Stimulated activated CD8-positive, alpha-beta memory T cell treated with anti-CD3 and anti-CD28 coated beads, Interleukin-4, amount 100 ng/mL, for 4 hours (primary cell): ENCODE measurements around the gene RASAL1.

ENCODE experiments used
- DNase-seq, 2 donors: peaks; one replicate each; pipeline ENCODE4 v3.0.0-alpha.2; 2020; ENCODE audit warnings: low read depth in 2 of 2, low spot score in 1 of 2

The RASAL1 gene

DNA sequence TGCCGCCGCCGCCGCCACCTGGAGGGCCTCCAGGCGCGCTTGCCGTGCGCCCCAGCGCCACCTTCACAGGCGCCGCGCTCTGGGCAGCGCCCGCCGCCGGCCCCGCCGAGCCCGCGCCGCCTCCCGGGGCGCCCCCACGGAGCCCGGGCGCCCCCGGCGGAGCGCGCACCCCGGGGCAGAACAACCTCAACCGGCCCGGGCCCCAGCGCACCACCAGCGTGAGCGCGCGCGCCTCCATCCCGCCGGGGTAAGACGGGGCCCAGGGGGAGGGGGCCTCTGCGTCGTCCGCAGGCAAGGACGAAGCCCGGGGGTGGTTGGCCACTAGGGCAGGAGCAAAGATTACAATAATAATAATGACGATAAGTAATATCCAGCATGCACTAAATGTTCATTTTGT, 57.7 kb downstream of the RASAL1 start:
- no peak for DNase-seq

DNA sequence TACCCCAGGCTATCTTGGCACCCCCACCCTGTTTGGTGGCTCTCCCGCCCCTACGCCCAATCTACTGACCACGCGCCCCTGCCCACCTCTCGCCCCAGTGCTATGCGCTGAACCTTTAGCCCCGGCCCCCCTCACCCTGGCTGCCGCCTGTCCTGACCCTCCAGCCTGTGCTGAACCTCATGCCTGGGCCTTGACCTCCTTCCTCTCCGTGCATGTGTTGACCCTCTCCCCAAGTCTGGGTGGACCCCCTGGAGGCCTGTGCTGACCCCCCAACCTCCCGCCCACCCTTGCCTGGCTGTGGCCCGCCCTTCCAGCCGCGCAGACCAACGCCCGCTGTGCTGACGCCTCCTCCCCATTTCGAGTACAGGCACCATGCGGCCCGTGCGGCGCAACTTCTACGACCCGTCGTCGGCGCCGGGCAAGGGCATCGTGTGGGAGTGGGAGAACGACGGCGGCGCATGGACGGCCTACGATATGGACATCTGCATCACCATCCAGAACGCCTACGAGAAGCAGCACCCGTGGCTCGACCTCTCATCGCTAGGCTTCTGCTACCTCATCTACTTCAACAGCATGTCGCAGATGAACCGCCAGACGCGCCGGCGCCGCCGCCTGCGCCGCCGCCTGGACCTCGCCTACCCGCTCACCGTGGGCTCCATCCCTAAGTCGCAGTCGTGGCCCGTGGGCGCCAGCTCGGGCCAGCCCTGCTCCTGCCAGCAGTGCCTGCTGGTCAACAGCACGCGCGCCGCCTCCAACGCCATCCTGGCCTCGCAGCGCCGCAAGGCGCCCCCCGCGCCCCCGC, 58.3 kb downstream of the RASAL1 start:
- no peak for DNase-seq

DNA sequence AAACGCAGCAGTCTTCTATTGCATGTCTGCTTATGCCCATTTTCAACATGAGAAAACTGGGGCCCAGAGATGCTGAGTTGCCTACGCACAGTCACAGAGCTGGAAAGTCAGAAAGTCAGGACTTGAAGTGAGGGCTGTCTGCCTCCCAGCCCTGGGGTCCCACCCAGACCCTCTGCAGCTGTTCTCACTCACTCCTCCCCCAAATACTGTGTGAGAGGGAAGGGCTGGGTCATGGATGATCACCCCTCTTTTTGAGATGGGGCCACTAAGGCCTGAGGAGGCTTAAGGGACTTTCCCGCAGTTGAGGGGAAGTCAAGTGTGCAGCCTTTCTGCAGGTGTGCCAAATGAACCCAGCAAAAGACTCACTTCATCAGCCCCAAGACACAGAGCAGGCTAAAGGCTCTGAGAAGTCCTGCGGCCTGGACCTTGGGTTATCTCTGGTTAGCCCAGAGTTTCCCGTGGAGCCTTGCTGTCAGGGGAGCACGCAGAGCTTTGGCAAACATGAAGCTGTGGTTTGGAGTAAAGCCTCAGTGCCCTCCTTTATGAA, 60.4 kb downstream of the RASAL1 start:
- no peak for DNase-seq

DNA sequence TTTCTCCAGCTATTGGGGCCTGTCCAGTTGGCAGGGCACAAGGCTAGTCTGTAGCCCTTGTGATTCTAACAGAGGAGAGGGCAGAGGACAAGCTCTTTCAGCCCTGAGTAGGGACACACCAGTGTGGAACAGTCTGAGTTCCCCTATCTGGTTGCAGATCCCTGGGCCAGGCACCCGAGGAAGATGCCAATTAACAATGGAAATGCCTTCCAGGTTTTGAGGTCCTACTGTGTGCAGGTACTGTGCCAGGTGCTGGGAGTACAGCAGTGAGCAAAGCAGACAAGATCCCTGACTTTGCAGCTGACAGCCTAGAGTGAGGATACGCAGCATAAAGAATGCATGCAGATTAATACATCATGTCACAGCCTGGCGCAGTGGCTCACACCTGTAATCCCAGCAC, 62.0 kb downstream of the RASAL1 start:
- DNase-seq: no peak

DNA sequence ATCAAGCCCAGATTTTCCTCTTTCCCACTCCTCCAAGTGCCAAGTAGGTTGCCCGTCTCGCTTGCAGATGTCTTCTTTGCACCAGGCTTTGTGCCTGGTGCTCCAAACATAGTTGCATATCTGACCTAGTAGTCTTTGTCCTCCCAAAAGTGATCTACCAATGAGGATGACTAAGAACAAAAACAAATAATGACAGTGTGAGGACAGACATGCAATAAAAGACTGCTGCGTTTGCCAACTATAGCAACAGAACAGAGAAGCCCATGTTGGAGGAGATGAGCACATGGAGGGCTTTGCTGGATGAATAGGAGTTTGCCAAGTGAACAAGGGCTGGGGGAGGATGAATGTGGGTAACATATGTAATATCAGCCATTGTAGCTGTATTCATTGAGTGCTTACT, 63.4 kb downstream of the RASAL1 start:
- DNase-seq: no peak

DNA sequence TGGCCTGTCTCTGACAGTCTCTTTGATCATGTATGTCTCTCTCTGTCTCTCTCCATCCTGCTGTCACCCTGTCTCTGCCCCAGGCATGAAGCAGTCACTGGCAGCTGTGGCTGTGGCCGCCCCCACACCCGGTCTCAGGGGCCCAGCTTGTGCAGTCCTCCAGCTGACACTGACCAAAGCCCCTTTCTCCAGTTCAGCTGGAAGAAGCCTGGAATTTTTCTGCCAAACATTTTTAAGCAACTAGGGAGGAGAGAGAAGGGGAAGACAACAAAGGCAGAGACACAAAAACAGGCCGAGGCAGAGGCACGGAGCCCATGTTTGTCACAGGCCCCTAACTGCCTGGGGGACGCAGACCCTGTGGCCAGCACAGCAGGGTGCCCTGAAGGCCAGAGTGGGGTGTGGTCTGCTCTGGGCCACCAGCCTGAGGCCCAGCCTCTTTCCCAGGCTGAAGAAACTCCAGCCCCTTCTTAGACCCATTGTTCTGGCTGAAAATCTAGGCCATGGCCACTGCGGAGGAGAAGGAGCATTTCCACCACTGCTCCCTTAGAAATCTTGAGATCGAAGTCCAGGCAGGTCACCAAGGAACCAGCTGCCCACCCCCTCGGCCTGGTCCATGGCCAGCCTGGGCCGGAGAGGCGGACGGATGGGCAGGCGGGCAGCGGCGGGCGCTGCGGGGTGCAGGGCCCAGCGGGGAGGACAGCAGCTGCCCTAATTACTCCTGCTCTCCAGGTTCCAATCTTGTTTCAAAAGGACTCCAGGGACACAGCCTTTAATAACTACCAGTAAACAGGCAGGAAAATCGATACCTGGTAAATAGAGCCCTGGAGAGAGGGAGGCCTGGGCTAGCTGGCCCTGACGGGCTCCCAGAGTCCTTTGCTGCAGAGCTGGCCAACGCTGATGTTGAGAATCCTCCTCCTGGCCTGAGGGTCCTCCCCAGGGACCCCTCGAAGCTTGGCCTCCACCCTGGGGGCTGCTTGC, 64.1 kb downstream of the RASAL1 start:
- no peak for DNase-seq

DNA sequence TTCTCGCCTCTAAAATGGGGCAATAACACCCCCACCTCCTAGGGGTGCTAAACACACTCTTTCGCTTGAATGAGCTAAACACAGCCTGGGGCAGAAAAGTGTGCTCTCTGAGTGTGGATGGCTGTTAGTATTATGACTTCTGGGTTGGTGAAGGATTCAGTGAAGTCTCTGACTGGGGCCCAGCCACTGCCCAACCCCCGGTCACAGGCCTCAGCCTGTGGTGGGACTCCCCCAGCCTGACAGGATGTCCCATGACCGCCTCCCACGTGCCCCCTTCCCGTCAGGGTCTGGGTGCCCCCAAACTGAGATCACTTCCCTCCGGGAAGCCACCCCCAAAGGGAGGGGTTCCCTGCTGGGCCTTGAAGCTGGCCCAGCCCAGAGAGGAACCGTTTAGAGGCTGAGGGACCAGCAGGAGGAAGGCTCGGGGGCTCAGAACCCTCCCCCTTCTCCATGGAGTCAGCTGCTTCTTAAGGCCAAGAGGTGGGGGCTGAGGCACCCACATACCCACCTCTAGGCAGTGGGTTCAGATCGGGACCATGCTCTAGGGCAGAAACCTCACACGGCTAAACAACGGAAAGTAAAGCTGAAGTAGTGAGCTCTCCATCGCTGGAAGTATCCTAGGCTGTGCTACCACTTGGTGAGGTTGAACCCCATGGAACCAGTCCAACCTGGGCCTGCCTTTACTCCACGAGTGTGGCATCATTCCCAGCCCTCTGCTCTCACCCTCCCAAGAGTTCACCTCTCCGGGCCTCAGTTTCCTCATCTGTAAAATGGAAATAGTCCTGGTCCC, 65.2 kb downstream of the RASAL1 start:
- no peak for DNase-seq

DNA sequence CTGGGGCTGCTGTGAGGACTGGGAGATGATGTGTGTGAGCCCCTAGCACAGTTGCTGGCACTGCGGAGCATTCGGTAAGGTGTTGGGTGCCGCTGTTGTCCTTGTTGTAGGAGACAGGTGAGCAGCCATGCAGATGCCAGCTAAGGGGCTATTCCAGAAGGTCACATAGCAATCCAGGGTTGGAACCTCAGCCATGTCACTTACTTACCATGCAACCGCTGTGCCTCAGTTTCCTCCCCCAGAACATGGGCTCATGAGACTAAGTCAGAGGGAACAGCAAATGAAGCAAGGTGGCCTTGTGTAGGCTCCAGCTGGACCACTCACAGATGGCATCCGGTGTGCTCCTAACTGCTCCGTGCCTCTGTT, 65.8 kb downstream of the RASAL1 start:
- no peak for DNase-seq

DNA sequence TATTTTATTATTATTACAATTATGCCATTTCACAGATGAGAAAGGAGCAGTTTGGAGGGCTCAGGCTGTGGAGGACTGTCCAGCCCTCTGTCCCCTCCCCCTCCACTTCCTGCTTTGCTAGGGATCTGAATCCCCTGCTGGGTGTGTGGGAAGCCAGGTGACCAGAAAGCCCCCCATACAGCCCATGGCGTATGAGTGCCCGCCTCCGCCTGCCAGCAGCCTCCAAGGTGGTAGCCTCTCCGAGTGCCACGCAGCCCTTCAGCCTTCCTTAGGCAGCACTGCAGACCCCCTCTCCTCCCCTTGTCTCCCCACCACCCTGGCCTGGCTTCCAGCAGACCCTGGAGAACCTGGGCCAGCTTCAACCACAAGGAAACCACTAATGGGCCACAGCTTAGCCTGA, 66.4 kb downstream of the RASAL1 start:
- DNase-seq: no peak

DNA sequence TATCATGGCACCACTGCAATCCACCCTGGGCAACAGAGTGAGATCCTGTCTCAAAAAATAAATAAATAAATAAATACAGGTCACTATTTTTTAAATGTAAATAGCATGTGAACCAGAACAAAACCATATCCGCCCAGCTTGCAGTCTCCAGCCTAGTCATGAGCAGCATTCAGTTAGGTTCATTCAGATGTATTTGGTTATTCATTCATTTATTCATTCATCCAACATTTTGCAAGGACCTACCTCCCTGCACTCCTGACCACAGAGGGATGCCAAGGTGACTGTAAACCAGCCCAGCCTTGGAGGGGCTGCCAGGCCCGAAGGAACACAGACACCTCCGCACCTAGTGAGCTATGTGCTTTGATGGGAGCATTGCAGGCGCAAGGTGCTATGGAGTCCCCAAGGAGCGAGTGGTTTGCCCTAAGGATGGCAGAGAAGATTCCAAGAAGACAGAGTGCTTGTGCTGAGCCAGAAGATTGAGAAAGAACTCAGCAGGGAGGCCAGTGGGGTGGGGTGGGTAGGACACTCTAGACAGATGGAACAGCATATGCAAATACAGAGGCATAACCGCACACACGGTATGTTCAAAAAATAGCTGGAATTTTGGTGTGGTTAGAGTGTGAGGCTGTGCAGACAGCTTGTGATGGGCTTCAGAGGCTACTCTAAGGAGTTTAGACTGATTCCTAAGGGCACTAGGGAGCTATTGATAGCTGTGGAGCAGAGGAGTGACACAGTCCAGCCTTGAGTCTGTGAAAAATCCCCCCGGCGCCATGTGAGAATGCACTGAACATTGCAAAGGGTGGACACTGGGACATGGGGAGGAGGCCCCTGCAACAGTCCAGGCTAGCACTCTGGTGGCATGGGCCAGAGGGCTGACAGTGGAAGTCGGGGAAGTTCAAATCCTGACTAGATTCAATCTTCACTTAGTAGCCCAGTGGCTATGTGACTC, 67.3 kb downstream of the RASAL1 start:
- DNase-seq: no peak

DNA sequence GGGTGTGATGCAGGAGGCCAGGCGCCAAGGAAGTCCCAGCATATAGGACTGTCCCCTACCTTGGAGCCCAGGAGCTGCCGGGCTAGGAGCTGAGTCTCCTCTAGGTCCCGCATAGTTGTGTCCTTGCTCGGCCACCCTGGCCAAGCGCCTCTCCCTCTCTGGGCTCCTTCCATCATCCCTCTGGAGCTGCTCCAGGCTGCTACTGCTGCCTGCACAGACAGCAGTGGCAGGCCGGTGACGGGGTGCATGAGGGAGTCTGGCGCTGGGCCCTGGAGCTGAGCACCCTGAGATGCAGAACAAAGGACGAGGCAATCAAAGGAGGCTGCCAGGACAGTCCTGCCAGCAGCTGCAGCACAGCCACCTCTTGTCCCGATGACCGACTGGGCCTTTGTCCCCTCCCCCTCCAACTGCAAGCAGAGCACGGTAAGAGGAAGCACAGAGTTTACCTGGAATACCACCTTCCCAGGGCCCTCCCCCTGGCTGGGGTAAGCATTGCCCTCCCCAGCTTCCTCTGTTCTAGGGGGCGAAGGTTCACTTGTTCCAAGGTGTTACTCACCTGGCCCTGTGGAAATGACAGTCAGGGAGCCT, 68.7 kb downstream of the RASAL1 start:
- DNase-seq: no peak

DNA sequence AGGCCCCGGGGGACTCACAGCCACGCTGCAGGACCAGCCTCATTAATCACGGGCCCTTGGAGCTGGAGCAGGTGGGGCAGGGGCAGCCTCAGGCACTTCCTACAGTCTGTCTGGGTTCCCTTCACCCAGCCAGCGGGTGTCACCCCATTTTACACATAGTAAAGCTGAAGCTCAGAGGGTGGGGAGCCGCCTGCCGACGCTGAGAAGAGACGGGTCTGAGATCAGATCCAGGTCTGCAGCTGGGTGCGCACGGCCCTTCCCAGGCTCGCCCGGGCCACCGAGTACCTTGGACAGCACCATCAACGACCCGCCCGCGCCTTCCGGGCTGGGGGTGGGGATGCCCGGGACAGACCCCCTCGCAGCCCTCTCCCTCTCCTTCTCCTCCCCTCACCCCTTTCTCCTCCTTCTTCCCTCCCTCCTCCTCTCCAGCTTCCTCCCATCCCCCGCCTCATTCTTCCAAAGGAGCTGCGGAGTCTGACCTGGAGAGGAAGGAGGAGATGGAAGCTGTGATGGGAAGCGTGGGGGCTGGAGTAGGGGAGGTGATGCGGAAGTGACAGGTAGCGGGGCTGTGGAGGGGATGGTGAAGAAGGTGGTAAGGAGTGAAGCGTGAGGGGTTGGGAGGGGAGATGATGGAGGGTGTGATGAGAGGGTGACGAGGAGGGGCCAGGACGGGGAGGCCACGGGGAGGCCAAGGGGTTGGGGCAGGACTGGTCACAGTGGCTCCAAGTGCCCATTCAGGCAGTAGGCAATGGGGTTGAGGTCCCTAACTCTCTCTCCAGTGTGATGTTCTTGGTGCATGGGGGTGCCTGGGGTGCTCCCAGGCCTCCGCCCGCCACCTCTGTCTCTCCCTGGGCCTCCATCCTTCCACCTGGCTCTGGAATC, 70.2 kb downstream of the RASAL1 start:
- no peak for DNase-seq

DNA sequence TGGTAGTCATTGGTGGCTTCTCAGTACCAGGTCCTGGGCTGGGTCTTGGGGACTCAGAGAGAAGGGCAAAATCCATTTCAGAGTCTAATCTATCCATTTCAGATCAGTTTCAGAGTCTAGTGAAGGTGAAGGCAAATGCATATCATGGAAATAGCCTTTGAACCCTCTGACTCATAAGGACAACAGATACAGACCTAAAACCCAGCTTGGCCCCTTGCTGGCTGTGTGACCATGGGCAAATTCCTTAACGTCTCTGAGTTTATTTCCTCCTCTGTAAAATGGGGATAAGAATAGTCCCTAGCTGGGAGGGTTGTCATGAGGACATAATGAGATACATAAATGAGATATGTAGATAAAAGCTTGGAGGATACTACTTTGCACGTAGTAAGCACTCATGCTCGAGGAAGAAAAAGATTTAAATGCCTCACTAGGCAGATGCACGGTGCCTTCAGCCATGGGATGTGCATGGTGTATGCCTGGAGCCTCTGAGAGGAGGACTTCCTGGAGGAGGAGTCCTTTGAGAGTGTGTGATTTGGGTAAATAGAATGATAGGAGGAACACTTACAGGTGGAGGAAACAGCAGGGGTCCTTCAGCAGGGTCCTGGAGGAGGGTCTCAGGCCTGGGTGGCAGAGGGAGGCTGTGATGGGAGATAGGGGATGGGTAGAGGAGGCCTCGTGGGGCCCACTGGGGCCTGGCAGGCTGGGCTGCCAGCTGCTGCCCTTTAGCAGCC, 71.0 kb downstream of the RASAL1 start:
- no peak for DNase-seq

DNA sequence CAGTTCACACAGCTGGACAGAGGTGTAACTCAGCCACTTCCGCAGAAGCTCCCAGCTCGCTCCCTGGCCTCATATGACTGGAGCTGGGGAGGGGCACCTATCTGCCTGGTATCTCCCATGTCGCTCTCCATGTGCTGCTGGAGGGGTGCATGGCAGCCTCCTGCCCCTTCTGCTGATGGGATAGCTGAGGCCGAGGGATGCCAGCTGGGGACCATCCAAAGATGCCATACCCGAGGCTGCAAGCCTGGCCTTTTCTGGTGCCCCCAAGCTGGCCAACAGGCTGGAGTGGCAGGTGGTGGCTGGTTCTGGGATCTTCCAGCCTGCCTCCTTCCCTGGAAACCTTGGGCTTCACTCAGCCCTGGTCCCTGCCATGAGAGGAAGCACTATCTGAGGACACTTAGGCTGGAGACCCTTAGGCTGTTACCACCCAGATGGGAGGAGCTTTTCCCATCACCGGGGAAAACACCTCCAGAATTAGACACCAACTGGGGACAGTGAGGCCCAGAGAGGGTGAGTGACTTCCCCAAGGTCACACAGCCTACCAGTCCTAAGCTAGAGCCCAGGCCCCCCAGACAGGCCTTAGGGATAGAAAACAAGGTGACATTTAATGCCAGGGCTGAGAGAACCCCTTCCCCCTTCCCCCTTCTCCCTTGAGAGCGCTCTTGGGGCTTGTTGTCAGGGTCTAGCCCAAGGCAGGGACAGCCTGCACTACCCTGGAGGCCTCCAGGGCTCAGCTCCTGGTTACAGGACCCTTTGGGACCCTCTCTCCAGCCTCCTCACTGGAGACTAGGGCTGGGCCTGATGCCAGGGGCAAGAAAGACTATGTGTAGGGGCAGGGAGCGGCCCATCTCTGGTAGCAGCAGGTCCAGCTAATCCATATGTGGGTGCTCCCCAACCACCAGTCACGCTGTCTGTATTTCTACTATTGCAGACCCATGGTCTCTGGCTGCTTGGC, 71.9 kb downstream of the RASAL1 start:
- no peak for DNase-seq

DNA sequence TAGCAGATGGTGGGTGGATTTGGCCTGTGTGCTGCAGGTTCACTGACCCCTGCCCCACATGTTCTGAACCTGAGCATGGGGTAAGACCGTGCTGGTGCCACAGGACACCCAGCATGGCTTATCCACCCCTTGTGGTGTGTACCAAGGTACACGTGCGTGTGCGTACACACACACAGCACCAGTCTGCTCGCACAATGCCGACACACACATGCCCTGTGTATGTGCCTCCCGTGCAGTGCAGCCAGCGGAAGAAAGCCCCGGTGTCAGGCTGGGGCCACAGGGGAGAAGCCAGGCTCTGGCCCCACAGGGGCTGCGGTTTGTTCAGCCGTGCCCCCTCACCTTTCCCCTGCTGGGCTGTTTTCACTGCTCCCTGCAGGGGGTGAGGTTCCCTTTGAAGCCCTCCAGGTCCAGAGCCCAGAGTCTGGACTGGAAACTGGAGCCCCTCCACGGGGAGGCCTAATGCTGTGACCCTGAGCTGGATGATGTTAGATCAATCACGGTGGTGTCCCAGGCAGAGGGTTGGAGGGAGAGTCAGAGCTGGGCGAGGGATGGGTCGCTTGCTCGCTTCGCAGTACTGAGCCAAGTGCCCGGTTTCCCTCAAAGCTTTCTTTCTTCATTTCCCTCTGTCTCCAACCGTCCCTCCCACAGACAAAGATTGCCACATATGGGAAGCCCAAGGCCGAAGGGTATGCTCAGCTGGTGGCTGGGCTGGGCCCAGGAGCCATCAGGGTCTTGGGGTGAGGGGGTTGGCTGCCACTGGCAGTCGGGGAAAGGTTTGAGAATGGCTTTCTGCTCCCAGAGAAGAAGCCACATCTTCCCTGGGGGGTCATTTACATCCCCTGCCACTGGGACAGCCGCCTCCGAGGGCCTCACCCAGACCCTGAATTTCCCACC, 72.8 kb downstream of the RASAL1 start:
- no peak for DNase-seq
